ENCODE measurements around the gene WNT4.

The WNT4 gene

GRCh38 chr1:22163137-22163536 is 20.2 kb upstream of the WNT4 start:
- DNase-seq = no peak

- no peak for DNase-seq
These were observed 17.0 kb upstream of the WNT4 start for GRCh38 chr1:22159891-22160290.

DNA sequence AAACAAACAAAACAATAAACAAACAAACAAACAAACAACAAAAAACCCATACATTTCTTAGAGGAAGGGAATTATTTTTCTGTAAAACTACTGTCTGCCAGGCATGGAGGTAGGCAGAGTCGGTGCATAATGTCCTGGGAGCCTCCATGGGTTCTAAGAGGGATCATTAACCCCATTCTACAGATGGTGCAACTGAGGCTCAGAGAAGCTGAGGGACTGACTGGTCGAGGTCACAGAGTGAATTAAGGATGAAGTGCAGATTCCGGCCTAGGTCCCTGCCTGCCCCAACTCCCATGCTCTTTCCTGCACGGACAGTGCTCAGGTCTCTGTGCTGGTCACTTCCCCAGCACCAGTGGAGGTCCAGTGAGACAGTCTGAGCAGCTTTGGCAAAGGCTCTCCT is 15.8 kb upstream of the WNT4 start:
- DNase-seq = no peak

DNA sequence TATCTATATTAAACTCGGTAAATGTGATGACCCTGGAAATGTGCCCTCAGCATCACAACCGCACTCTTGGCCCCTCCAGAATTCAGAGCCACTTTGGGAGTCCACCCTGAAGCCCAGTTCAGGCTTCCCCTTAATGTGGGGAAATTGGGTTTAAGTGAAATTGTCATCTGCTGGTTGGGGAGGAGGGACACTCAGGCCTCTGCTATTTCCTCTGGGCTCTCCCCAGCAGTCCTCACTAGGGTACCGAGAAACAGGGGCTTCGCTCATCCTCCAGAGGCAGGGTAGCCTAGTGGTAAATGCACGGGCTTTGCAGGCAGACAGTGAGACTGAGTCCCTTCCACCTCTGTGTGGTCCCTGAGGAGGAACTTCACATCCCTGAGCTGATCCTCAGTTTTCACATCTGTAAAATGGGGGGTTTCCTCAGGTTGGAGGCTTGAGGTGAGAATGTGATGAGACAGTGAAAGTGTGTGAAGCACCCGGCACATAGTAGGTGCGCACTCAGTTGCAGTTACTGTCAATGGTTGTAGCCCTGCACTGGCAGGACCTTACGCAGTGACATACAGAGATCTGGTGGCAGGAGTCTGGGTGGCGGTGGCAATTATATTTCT is 14.6 kb upstream of the WNT4 start:
- DNase-seq = no peak

DNA sequence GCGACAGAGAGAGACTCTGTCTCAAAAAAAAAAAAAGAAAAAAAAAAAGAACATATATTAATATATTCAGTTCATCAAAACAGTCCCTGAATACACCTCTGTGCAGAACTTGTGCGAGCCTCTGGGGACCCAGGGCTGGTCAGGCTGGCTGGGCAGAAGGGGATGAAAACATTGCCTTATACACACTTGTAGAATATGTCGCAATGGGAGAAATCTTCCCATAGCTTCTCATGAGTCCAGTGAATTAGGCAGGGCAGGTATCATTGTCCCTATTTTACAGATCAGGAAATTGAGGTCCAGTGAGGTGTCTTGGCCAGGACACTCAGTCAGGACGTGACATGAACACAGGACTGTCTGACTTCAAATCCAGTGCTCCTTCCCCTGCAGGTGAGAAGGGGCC is 12.6 kb upstream of the WNT4 start:
- DNase-seq = no peak

DNA sequence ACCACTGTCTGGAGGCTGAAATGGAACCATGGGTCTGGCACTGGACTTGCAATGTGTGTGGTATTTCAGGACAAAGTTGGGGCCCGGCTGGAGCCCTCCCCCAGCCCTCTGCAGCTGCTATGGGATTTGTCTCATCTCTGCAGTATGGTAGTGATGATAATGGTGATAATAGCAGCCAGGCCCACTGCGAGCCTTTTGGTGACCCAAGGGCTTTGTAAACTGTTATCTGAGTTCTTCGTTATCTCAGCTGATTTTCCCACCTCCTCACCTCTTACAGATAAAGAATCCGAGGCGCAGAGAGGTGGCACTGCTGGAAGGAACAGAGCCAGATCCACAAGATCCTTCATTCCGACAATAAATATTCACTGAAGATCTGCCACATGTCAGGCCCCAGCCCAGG is 11.7 kb upstream of the WNT4 start:
- DNase-seq = no peak

DNA sequence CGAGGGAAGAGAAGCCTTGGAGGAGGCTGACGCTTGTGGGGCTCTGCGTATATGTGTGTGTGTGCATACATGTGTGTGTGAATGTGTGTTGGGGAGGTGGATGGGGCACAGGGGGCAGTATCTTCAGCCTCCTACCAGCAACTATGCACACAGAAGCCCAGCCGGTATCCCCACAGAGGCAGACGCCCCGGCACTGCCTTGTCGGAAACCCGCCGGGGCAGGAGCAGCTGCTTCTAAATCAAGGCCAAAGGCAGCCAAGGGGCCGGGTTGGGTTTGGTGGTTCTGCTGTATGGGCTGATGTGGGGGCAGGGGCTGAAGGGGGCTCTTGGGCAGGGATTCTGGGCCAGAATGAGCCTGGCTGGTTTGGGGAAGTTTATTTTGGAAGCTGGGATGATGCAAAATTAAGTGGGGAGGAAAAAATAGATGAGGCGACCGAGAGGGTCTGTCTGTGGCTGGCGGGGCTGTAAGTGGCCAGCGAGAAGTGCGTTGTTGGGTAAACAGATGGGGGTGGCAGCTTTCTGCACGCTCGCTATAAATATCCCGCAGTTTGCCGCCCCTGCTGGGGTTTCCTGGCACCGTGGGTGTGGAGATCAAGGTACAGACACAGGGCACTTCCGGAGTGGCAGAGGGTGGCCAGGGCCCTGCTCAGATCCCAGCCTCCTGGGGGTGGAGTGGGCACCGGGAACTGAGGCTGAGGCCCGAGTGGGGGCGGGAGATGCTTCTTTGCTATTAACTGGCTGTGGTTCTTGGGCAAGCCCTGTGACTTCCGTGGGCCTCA is 11.0 kb upstream of the WNT4 start:
- DNase-seq = no peak

DNA sequence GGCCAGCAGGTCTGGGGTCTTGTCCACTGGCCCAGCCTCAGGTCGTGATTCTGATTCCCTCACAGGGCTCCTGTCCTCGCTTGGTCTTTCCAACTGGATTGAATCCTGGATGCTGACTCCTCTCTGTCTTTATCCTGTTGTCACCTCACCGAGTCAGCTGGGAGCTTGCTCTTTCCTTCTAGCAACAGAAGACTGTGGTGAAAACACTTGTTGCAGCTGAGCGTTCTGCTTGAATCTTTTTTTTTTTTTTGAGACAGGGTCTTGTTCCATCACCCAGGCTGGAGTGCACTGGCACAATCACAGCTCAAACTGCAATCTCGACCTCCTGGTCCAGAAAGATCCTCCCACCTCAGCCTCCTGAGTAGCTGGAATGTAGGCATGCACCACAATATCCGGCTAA is 8.0 kb upstream of the WNT4 start:
- no peak for DNase-seq

- no peak for DNase-seq
These were observed 407 bp downstream of the WNT4 start for GRCh38 chr1:22142315-22143064.

GRCh38 chr1:22141554-22142314 is 1.2 kb downstream of the WNT4 start:
- DNase-seq = no peak

DNA sequence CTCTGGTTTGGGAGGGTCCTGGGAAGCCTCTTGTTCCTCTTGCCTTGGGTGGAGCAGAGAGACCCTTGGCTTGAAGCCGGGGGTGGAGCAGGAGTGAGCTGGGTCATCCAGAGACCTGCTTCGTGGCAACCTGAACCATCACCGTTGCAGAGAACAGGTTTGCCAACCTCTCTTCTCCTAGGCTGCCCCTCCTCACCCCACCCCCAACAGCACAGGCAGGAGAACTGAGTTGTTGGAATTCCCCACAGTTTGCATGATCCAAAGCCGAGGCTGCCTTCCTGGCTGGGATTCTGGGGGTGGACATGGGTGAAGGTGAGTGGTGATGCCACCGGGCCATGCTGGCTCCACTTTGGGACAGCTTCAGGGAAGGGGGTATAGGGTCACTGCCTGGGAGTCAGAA is 2.2 kb downstream of the WNT4 start:
- no peak for DNase-seq

- no peak for DNase-seq
These were observed 3.1 kb downstream of the WNT4 start for GRCh38 chr1:22139817-22140216.

DNA sequence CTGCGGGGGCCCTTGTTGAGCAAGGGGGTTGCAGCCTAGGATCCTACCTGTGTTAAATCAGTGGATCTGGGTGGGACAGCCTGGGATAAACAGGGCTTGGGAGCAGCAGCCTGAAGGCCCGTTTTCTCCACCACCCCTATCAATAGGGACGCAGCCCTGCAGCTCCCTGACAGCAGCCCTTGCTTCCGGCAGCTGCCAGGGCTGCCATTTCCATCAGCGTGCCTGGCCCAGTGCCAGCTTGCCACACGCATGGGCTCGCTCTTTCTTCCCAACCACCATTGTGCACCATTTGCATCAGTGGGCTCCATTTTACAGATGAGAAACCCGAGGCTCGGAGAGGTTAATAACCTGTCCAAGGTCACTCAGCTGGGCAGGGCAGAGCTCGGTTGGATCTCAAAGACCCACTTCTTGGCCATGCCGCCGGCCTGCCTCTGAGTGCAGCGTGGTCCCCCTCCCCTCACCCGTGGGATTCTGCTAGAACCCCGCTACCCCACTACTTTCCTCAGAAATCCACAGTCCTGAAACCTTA is 3.8 kb downstream of the WNT4 start:
- no peak for DNase-seq

GRCh38 chr1:22137004-22137720 is 5.7 kb downstream of the WNT4 start:
- no peak for DNase-seq

GRCh38 chr1:22133931-22134324 is 9.0 kb downstream of the WNT4 start:
- DNase-seq = no peak

DNA sequence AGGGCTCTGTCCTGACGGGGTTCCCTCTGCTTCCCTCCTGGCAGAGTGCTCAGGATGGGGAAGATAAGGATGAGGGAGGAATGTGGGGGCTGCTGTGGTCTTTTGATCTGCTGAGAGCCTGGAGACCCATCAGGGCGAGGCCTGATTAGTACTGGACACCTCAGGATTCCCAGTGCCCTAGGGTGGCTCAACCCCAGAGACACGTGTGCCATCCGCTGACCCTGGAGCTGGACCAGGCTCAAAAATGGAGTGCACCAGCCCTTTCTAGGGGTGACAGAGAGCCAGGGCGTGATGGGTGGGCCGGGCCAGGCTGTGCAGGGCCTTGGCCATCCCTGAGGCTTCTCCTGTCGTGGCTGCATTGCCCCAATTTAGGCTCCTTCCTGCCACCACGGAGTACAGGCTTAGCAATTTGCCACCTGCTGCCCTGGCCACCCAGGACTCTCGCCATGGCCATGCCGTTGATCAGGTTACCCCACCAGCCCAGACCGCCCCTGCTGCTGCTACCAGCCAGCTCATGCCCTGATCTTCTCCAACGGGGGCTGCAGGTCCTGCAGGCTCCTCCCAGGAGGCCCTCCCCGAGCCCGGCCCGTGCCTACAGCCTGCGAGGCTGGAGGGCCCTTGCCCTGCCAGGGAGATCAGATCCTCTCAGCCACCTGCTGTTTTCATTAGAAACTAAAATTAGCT is 9.5 kb downstream of the WNT4 start:
- DNase-seq = no peak

DNA sequence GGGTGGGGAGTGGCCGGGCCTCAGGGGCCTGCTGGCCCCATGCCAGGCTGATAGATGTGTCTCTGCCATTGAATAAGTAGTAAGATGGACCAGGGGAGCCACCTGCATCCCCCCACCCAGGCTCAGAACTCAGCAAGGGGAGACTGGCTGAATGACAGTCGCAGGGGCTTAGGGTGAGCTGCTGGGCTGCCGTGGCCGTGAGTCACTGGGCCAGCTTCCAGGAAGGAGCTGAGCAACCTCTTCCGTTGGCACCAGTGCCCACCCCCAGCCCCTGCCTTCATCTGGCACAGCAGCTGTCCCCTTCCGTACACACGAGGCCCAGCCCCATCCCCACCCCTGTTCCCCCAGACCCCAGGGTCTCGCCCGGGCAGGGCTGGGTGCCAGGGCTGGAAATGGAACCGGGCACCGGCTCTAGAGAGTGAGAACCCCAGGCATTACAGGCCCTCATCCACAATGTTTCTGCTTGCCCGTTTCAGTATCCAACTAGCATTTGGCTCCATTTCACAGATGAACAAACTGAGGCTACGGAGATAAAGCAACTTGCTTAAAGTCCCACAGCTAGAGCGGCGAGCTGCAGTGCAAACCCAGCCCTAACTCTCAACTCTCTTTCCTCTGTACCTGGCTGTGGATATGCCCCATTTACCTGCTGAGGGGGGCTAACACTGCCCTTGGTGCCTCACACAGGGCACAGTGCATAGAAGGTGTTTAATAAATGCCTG is 10.2 kb downstream of the WNT4 start:
- DNase-seq = no peak

- DNase-seq = peak; percentile 55
These were observed 10.9 kb downstream of the WNT4 start for GRCh38 chr1:22131875-22132486.

DNA sequence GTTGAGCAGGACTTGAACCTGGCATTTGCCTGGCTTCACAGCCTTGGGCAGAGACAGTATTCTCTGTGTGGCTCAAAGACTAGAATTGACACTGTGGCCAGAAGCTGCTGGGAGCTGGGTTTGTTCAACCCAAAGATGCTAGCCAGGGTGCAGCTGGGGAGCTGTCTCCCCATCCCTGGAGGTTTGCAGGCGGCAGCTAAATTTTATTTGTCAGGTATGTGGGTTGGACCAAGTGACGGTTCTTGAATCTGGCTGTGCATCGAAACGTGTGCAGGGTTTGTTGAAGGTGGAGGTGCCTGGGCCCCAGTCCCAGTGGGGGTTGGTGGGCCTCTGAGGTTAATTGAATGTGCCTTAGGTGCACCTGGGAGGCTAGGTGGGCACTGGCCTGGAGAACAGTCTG is 11.8 kb downstream of the WNT4 start:
- DNase-seq = no peak

DNA sequence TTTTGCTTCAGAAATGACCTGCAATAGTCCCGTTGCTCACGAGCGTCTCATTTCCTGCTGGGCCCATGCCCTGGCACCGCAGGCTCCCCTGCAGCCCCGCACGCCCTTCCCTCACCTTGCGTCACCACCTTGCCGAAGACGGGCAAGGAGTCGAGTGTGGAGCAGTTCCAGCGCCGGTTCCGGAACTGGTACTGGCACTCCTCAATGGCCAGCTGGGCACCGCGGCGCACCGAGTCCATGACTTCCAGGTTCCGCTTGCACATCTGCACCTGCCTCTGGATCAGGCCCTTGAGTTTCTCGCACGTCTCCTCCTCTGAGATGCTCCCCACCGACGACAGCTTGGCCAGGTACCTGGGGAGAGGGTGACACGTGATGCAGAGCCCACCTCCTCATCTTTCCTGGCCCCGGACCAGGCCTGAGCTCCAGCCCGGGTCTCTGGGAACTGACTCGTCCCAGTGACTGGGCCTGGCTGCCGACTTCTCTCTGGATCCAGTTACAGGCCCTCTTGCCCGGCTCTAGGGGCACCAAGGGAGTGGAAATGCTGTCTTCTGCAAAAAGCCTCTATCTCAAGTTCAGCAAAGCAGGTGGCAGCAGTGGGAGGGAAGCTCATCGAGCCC is 13.3 kb downstream of the WNT4 start:
- no peak for DNase-seq
